ENCODE measurements around the gene SEC31A.
A peak's percentile ranks its signal among the peaks of the same experiment; 100 is the strongest.
"Not testable (repeated sequence)": the region's sequence is repeated elsewhere in the genome, so short reads cannot be mapped to it uniquely, and the experiment has no call there.

The SEC31A gene

GRCh38 chr4:82886147-82886942 lies 4.6 kb downstream of the SEC31A start:
- no peak for DNase-seq (ENCODE audit: low read depth in 1 of 2, low spot score in 1 of 2)
- no peak overlapping the region for H3K4me3 ChIP-seq (replicated peaks; ENCODE audit: insufficient read depth, low read length)
- H3K27ac ChIP-seq (replicated peaks), result no peak overlapping the region
- H3K27me3 ChIP-seq (ENCODE audit: insufficient read depth, poor library complexity, severe bottlenecking), result no peaks in the 10 kb centered on the region
- no peak for TF ChIP-seq POLR2AphosphoS5 (IDR thresholded peaks at IDR 0.05; ENCODE audit: low read depth)
- TF ChIP-seq REST (IDR thresholded peaks at IDR 0.05; ENCODE audit: insufficient replicate concordance, low read depth), result no peak

GRCh38 chr4:82885410-82885809 lies 5.5 kb downstream of the SEC31A start:
- no peak overlapping the region for H3K27ac ChIP-seq (replicated peaks)
- DNase-seq (ENCODE audit: low read depth in 1 of 2, low spot score in 1 of 2), result no peak
- no peaks in the 10 kb centered on the region for H3K27me3 ChIP-seq (ENCODE audit: insufficient read depth, poor library complexity, severe bottlenecking)
- no peak for TF ChIP-seq REST (IDR thresholded peaks at IDR 0.05; ENCODE audit: insufficient replicate concordance, low read depth)
- TF ChIP-seq GABPA (IDR thresholded peaks at IDR 0.05; ENCODE audit: low read depth), result no peak
- TF ChIP-seq CTCF (IDR thresholded peaks at IDR 0.05; ENCODE audit: insufficient read depth, low read length), result no peak
- no peak for TF ChIP-seq POLR2AphosphoS5 (IDR thresholded peaks at IDR 0.05; ENCODE audit: low read depth)
- no peak for TF ChIP-seq SPI1 (IDR thresholded peaks at IDR 0.05; ENCODE audit: borderline replicate concordance, low read depth)
- H3K4me3 ChIP-seq (replicated peaks; ENCODE audit: insufficient read depth, low read length), result no peak overlapping the region

- Histone ChIP-seq H3K4me3 (replicated peaks; ENCODE audit: insufficient read depth, low read length) (no peak overlapping the region), H3K27me3 (ENCODE audit: insufficient read depth, poor library complexity, severe bottlenecking) (no peaks in the 10 kb centered on the region), H3K27ac (replicated peaks) (no peak overlapping the region)
- DNase-seq (ENCODE audit: low read depth in 1 of 2, low spot score in 1 of 2), result no peak
- TF ChIP-seq GABPA (IDR thresholded peaks at IDR 0.05; ENCODE audit: low read depth), result no peak
- TF ChIP-seq CTCF (IDR thresholded peaks at IDR 0.05; ENCODE audit: insufficient read depth, low read length), result no peak
These were observed 22.4 kb downstream of the SEC31A start for GRCh38 chr4:82868572-82868971.

- peak overlapping the region; percentile 66 for H3K27ac ChIP-seq (replicated peaks)
- TF ChIP-seq GABPA (IDR thresholded peaks at IDR 0.05; ENCODE audit: low read depth) (no peak), REST (IDR thresholded peaks at IDR 0.05; ENCODE audit: insufficient replicate concordance, low read depth) (no peak), POLR2AphosphoS5 (IDR thresholded peaks at IDR 0.05; ENCODE audit: low read depth) (no peak), SPI1 (IDR thresholded peaks at IDR 0.05; ENCODE audit: borderline replicate concordance, low read depth) (no peak), CTCF (IDR thresholded peaks at IDR 0.05; ENCODE audit: insufficient read depth, low read length) (no peak)
These were observed 24.1 kb downstream of the SEC31A start for GRCh38 chr4:82866706-82867385.

GRCh38 chr4:82866033-82866432 lies 24.9 kb downstream of the SEC31A start:
- H3K4me3 ChIP-seq (replicated peaks; ENCODE audit: insufficient read depth, low read length); DNase-seq (ENCODE audit: low read depth in 1 of 2, low spot score in 1 of 2); H3K27me3 ChIP-seq (ENCODE audit: insufficient read depth, poor library complexity, severe bottlenecking): not testable (repeated sequence)
- peak overlapping the region; percentile 66 for H3K27ac ChIP-seq (replicated peaks)

More at GRCh38 chr4:82866706-82867385, 24.1 kb downstream of the SEC31A start:
- Histone ChIP-seq H3K27me3 (ENCODE audit: insufficient read depth, poor library complexity, severe bottlenecking) (no peaks in the 10 kb centered on the region), H3K4me3 (replicated peaks; ENCODE audit: insufficient read depth, low read length) (no peak overlapping the region)
- no peak for DNase-seq (ENCODE audit: low read depth in 1 of 2, low spot score in 1 of 2)

All from HL-60 (cell line).